Right atrium auricular region (tissue), 2 donors: ENCODE results near the gene CMTM8. TPM values are rescaled to one million over a fixed set of nuclear protein-coding genes. Genes with fewer than 3 reads are reported as not detected.

ENCODE experiments used
- DNase-seq: peaks from one replicate; pipeline ENCODE4 v3.0.0-alpha.2; 2019; ENCODE audit warnings: low spot score
- H3K27ac ChIP-seq, 2 donors: fragments of 200-600 bp; sonication (generic); 1 replicate in 1 of 2; 2 replicates in 1 of 2; pipeline ENCODE4 v1.5.1; 2016 to 2019
- H3K27me3 ChIP-seq, 2 donors: fragments of 200-600 bp; sonication (generic); one replicate each; pipeline versions ENCODE4 v1.5.1 to v1.6.0; 2017 to 2019
- H3K36me3 ChIP-seq: fragments of 200-600 bp; sonication (generic); one replicate; pipeline ENCODE4 v1.5.1; 2016
- H3K4me1 ChIP-seq, 2 donors: fragments of 200-600 bp; sonication (generic); one replicate each; pipeline versions ENCODE4 v1.5.1 to v1.6.0; 2017 to 2019
- H3K4me3 ChIP-seq, 2 donors: fragments of 200-600 bp; sonication (generic); 1 replicate in 1 of 2; 2 replicates in 1 of 2; pipeline ENCODE4 v1.5.1; 2017 to 2019; ENCODE audit warnings: mild to moderate bottlenecking in 1 of 2, moderate library complexity in 1 of 2
- H3K9me3 ChIP-seq, 2 donors: fragments of 200-600 bp; sonication (generic); one replicate each; pipeline ENCODE4 v1.5.1; 2019
- CTCF ChIP-seq, 2 donors: fragments of 200-600 bp; sonication (generic); IDR thresholded peaks; one replicate each; pipeline ENCODE4 v1.5.1; 2019; ENCODE audit warnings: antibody characterized with exemption in 2 of 2
- total RNA-seq, 2 donors: library from RNA; depleted of rRNA; stranded (reverse); fragments of >200 nt; gene quantifications; one replicate each; pipeline ENCODE4 v1.1.0, GENCODE V29; 2016

CMTM8 gene
- total RNA-seq, 2 donors from 2014 or later = 3.1 to 7.1 TPM

- no peaks in the 10 kb centered on the region for H3K36me3 ChIP-seq
- no peaks in the 10 kb centered on the region for H3K4me1 ChIP-seq
- H3K9me3 ChIP-seq = no peaks in the 10 kb centered on the region
- no peaks in the 10 kb centered on the region for H3K27me3 ChIP-seq
- TF ChIP-seq CTCF (IDR thresholded peaks at IDR 0.05) = no peak
- no peak for DNase-seq
- no peak overlapping the region for H3K27ac ChIP-seq
- no peak overlapping the region for H3K4me3 ChIP-seq
Measured at GRCh38 chr3:32349184-32349583, 110.7 kb downstream of the CMTM8 start.

DNA sequence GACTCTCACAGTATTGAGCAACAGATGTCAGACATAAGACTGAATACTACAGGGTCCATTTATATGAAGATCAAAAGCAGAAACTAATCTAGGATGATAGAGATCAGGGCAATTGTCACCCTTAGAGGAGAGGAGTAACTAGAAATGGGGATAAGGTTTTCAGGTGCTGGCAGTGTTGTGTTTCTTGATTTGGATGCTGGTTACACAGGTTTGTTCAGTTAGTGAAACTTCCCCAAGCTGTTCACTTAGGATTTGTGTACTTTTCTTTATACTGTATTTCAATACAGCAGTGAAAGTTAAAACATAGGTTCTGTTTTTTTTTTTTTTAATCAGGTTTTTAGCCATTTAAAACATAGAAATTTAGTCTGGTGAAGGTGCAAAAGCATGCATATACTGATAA is 114.1 kb downstream of the CMTM8 start:
- Histone ChIP-seq H3K4me3 (no peak overlapping the region), H3K36me3 (no peaks in the 10 kb centered on the region), H3K27me3 (no peaks in the 10 kb centered on the region), H3K9me3 (no peaks in the 10 kb centered on the region), H3K27ac (no peak overlapping the region), H3K4me1 (no peaks in the 10 kb centered on the region)
- TF ChIP-seq CTCF (IDR thresholded peaks at IDR 0.05) = no peak
- DNase-seq = no peak

GRCh38 chr3:32353351-32353750 is 114.9 kb downstream of the CMTM8 start:
- H3K36me3 ChIP-seq = no peaks in the 10 kb centered on the region
- no peaks in the 10 kb centered on the region for H3K27me3 ChIP-seq
- no peak overlapping the region for H3K27ac ChIP-seq
- no peaks in the 10 kb centered on the region for H3K4me1 ChIP-seq
- no peak for DNase-seq
- H3K4me3 ChIP-seq = no peak overlapping the region
- no peak for TF ChIP-seq CTCF (IDR thresholded peaks at IDR 0.05)
- no peaks in the 10 kb centered on the region for H3K9me3 ChIP-seq

DNA sequence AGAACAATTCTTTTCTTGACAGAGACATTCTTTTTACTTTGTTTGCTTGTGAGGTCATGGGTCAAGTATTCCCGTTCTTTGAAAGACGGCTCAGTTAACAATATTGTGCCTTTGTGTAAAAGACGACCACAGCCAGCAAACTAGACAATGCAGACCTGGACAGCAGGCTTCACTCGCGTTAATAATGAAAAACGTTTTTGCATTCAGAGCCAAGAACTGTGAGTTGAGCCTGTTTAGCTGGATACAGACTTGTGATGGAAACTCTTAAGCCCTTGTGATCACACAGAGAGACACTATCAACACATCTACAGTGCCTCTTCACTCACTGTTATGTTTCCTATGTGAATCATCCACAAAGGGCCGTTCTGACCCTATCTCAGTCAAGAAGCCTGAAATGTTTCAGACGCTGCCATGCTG is 115.9 kb downstream of the CMTM8 start:
- Histone ChIP-seq H3K36me3 (no peaks in the 10 kb centered on the region), H3K4me1 (no peaks in the 10 kb centered on the region), H3K9me3 (no peaks in the 10 kb centered on the region), H3K27me3 (no peaks in the 10 kb centered on the region), H3K27ac (no peak overlapping the region), H3K4me3 (no peak overlapping the region)
- no peak for DNase-seq
- no peak for TF ChIP-seq CTCF (IDR thresholded peaks at IDR 0.05)

DNA sequence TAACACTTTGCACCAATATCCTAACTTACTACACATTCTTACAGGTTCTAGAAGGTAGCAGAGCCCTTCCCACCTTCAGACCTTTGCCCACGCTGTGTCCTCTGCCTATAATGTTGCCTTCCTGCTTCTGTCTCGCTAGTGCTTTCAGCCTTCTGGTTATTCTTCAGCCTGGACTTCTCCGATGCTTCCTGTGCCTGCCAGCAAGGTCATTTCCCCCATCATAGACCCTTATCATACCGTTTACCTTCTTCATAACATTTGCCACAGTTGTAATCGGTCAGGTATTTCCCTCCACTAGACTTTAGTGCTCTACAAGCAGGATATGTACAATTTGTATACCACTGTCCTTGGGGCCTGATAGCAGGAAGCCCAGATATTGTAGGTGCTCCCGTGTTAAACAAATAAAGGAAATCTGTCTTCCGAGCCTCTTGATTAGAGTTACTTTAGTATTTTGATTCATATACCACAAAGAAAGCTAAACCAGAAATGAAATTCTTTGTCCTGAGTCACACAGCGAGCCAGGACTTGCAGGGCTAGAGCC is 117.3 kb downstream of the CMTM8 start:
- no peaks in the 10 kb centered on the region for H3K9me3 ChIP-seq
- DNase-seq = no peak
- no peak for TF ChIP-seq CTCF (IDR thresholded peaks at IDR 0.05)

More for the DNA sequence above, 117.3 kb downstream of the CMTM8 start:
- Histone ChIP-seq H3K27me3 (no peaks in the 10 kb centered on the region), H3K27ac (no peak overlapping the region), H3K4me1 (no peaks in the 10 kb centered on the region), H3K36me3 (no peaks in the 10 kb centered on the region), H3K4me3 (no peak overlapping the region)
